Stimulated activated CD4-positive, alpha-beta T cell treated with anti-CD3 and anti-CD28 coated beads, Interleukin-15, amount 100 ng/mL, for 24 hours (primary cell): ENCODE measurements around the gene RLN3.
"Not testable (repeated sequence)": the region's sequence is repeated elsewhere in the genome, so short reads cannot be mapped to it uniquely, and the experiment has no call there.

ENCODE experiments used
- DNase-seq: peaks from one replicate; pipeline ENCODE4 v3.0.0-alpha.2; 2020

The RLN3 gene

DNA sequence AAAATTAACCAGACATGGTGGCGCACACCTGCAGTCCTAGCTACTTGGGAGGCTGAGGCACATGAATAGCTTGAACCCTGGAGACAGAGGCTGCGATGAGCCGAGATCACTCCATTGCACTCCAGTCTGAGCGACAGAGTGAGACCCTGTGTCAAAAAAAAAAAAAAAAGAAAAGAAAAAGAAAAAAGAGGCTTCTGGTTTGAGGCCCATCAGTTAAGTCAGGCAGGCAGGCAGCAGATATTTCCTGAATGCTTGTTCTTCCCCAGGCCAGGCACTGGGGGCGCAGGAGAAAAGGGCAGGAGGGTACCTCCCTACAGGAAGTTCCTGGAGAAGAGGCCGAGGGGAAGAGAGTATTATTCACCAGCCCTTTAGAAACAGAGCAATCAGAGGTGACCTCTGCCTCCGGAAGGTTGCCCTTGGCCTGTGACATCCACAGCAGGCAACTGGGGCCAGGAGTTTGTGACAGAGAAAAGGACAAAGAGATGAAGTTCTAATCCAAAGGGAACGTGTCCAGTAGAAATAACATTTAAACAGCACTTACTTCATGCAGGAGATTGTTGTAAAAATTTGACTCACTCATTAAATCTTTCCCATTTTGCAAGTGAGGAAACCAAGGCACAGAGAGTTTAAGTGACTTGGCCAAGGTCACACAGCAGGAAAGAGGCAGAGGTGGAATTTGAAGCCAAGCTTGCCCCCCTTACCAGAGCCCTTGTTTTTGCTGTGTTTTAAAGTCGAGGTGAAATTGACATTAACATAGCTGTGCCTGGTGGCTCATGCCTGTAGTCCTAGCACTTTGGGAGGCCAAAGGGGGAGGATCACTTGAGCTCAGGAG, 4.3 kb upstream of the RLN3 start:
- DNase-seq = peak; percentile 53

DNA sequence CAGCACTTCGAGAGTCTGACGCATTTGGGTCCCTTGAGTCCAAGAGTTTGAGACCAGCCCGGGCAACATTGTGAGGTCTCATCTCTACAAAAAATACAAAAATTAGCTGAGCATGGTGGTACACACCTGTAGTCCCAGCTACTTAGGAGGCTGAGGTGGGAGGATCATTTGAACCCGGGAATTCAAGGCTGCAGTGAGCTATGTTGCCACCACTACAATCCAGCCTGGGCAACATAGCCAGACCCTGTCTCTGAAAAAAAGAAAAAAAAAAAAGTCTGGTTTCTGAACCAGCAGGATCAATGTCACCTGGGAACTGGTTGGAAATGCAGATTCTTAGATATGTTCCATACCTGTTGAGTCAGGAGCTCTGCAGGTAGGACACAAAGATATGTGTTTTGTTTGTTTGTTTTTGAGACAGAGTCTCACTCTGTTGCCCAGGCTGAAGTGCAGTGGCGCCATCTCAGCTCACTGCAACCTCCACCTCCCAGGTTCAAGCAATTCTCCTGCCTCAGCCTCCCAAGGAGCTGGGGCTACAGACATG, 1.2 kb upstream of the RLN3 start:
- DNase-seq = not testable (repeated sequence)

DNA sequence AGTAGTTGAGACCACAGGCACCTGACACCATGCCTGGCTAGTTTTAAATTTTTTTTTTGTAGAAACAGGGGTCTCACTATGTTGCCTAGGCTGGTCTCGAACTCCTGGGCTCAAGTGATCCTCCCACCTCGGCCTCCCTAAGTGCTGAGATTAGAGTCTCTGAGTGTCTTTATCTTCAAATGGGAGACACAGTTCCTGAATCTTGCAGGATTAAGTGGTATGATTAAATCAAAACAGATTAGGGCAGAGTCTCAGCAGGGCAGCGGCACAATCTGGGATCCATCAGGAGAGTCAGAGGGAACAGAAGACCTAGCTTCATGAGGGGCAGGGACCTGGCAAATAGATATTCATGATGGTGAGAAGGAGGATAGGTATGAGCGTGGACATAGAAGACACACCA, 953 bp downstream of the RLN3 start:
- DNase-seq = no peak

DNA sequence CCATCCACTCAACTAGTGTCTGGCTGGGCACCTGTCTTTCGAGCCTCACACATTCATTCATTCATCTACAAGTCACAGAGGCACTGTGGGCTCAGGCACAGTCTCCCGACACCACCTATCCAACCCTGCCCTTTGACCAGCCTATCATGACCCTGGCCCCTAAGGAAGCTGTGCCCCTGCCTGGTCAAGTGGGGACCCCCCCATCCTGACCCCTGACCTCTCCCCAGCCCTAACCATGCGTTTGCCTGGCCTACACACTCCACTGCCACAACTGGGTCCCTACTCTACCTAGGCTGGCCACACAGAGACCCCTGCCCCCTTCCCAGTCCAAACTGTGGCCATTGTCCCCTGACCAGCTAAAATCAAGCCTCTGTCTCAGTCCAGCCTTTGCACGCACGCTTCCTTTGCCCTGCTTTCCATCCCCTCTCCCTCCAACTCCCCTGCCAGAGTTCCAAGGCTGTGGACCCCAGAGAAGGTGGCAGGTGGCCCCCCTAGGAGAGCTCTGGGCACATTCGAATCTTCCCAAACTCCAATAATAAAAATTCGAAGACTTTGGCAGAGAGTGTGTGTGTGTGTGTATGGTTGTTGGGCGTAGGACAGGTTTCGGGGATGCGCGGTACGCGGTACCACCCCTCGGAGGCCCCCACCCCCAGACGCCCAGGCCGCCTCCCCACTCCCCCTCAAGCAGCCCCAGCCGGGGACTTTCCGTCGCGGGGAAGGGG, 3.2 kb downstream of the RLN3 start:
- no peak for DNase-seq

DNA sequence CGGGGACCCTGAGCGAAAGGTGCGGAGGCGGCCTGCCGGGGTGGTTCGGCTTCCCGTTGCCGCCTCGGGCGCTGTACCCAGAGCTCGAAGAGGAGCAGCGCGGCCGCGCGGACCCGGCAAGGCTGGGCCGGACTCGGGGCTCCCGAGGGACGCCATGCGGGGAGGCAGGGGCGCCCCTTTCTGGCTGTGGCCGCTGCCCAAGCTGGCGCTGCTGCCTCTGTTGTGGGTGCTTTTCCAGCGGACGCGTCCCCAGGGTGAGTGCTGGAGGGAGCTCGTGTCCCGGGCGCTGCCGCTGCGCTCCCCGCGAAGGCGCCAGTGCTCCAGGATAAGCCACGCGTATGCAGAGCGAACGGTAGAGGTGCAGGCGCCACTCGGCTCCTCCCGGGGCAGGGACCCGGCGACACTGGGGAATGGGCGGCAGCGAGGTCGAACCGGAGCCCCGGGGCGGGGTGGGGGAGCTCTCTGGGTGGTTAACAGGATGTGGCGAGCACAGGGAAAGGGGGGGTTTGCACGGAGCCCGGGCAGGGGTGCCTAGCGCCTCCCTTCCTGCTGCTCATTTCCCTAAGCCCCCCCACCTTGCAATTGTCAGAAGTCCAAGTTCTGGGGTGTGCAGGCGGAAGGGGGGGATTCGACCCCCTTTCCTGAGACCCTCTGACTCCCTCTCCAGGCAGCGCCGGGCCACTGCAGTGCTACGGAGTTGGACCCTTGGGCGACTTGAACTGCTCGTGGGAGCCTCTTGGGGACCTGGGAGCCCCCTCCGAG, 4.0 kb downstream of the RLN3 start, which contains the start of gene IL27RA:
TSS of gene IL27RA (plus strand) at position 44 of the 762 bp plus-strand sequence. CDS start at position 155, 111 bp downstream.
- DNase-seq = peak; percentile 85

DNA sequence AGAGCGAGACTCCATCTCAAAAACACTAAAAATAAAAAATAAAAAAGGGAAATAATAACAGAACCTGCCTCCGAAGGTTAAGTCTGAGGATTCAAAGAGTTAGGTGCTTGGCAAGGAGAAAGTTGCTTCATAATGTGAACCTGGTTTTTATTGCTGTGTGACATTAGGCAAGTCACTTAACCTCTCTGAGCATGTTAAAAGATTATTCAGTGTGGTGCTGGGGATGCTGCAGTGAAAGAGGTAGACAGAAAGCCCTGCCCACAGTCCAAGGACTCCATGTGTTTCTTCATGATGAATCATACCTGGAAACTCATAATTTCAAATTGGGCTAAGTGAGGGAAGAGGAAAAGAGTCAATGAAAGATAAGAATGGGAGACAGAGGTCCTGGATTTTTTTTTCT, 6.0 kb downstream of the RLN3 start:
- no peak for DNase-seq

DNA sequence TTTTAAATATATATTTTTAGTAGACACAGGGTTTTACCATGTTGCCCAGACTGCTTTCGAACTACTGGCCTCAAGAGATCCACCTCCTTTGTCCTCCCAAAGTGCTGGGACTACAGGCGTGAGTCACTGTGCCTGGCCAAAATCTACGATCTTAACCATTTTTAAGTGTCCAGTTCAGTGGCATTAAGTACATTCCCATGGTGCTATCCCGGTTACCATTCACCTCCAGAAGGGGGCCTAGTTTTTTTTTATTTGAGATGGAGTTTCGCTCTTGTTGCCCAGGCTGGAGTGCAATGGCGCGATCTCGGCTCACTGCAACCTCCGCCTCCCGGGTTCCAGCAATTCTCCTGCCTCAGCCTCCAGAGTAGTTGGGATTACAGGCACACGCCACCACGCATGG, 7.2 kb downstream of the RLN3 start:
- not testable (repeated sequence) for DNase-seq

DNA sequence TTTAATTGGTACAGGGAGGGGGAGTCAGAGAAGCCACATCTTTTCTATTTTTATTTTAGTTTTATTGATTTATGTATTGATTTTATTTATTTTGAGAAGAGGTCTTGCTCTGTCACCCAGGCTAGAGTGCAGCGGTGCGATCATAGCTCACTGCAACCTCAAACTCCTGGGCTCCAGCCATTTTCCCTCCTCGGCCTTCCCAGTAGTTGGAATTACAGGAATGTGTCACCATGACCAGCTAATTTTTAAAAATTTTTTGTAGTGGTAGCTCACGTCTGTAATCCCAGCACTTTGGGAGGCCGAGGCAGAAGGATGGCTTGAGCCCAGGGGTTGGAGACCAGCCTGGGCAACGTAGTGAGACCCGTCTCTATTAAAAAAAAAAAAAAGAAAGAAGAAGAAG, 7.8 kb downstream of the RLN3 start:
- DNase-seq = no peak

DNA sequence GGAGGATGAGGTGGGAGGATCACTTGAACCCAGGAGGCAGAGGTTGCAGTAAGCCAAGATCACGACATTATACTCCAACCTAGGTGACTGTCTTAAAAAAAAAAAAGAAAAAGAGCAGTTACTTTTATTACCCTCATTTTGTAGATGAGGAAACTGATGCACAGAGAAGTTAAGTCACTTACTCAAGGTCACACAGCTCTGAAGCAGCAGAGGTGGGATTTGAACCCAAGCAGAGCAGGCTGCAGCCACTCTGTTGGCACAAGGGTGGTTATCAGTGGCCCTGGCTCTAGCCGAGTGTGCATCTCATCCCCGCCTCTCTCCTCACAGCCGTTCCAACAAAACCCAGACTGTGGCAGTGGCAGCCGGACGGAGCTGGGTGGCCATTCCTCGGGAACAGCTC, 11.2 kb downstream of the RLN3 start:
- no peak for DNase-seq

DNA sequence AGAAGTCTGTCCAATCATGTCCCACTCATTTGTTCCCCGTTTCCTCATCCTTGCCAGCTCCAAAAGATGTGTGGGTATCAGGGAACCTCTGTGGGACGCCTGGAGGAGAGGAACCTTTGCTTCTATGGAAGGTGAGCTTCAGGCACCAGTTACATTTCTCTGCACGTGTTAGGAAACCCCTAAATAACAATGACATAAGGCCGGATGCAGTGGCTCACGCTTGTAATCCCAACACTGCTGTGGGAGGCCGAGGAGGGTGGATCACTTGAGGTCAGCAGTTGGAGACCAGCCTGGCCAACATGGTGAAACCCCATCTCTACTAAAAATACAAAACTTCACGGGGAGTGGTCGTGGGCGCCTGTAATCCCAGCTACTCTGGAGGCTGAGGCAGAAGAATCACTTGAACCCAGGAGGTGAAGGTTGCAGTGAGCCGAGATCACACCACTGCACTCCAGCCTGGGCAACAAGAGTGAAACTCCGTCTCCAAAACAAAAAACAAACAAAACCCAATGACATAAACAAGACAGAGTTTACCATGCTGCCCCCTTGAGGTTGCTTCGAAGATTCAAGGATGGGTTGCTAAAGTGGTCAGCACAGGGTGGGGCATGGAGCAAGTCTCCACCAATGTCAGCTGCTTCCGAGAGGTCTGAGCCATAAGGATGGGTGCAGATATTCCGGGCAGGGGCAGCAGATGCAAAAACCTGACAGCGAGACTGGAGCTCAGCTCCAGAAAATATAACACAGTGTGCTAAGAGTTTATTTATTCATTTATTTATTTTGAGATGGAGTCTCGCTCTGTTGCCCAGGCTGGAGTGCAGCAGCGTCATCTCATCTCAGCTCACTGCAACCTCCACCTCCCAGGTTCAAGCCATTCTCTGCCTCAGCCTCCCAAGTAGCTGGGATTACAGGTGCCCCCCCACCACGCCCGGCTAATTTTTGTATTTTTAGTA, 15.0 kb downstream of the RLN3 start:
- not testable (repeated sequence) for DNase-seq

DNA sequence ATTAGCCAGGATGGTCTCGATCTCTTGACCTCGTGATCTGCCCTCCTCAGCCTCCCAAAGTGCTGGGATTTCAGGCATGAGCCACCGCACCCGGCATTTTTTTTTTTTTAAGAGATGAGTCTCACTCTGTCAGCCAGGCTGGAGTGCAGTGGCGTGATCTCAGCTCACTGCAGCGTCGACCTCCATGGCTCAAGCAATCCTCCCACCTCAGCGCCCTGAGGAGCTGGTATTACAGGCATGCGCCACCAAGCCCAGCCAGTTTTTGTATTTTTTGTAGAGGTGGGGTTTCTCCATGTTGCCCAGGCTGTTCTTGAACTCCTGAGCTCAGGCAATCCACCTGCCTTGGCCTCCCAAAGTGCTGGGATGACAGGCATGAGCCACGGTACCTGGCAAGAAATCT, 19.9 kb downstream of the RLN3 start:
- not testable (repeated sequence) for DNase-seq

DNA sequence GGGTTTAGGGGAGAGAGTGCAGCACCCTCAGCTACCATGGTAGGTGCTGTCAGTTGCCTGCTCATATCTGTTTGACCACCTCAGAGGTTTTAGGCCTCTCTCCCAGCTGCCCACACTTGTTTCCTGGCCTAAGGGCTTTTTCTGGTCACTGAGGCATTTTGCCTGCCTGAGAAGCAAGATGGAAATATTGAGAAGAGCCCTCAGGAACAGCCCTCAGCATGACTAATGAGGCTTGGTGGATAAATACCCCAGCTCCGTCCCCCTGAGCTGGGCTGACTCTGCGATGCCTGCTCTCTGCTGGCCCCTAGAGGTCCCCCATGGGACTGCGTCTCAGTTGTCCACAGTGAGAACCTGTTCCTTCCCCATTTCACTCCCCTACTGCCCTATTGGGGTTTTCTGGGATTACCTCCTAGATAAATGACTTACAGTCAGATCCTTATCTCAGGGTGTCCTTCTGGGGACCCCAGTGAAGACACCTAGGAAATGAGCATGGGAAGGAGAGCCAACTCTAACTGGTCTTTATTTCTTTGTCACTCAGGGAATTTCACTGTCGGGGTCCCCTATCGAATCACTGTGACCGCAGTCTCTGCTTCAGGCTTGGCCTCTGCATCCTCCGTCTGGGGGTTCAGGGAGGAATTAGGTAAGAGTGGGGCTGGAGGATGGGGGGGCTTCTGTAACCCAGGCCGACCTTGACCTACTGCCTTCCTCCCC, 20.6 kb downstream of the RLN3 start:
- peak; percentile 84 for DNase-seq

DNA sequence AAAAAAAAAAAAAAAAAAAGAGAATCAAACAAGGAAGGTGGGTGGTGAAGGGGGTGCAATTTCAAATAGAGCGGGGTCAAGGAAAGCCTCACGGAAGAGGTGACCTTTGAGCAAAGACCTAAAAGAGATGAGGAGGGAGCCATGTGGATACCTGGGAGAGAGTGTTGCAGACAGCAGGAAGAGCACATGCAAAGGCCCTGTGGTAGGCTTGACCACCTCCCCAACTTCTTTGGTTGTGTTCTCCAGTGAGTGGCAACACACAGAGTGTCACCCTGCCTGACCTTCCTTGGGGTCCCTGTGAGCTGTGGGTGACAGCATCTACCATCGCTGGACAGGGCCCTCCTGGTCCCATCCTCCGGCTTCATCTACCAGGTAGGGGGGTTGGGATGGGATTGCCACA, 22.6 kb downstream of the RLN3 start:
- DNase-seq = no peak

DNA sequence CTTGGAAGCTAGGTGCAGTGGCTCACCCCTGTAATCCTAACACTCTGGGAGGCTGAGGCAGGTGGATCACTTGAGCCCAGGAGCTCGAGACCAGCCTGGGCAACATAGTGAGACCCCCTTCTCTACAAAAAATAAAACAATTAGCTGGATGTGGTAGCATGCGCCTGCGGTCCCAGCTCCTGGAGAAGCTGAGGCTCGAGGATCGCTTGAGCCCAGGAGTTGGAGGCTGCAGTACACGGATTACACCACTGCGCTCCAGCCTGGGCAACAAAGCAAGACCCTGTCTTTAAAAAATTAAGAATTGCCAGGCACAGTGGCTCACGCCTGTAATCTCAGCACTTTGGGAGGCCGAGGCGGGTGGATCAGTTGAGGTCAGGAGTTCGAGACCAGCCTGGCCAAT, 23.0 kb downstream of the RLN3 start:
- DNase-seq = not testable (repeated sequence)

DNA sequence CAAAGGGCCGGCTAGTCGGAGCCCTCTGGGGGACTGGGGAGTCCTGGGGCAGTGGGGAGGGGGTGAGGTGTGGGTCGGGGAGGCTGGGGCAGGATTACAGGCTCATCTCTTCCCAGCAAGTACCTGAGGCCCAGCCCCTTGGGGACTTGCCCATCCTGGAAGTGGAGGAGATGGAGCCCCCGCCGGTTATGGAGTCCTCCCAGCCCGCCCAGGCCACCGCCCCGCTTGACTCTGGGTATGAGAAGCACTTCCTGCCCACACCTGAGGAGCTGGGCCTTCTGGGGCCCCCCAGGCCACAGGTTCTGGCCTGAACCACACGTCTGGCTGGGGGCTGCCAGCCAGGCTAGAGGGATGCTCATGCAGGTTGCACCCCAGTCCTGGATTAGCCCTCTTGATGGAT, 24.0 kb downstream of the RLN3 start:
- no peak for DNase-seq

DNA sequence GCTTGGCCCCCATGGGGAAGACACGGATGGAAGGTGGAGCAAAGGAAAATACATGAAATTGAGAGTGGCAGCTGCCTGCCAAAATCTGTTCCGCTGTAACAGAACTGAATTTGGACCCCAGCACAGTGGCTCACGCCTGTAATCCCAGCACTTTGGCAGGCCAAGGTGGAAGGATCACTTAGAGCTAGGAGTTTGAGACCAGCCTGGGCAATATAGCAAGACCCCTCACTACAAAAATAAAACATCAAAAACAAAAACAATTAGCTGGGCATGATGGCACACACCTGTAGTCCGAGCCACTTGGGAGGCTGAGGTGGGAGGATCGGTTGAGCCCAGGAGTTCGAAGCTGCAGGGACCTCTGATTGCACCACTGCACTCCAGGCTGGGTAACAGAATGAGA, 24.5 kb downstream of the RLN3 start:
- no peak for DNase-seq

DNA sequence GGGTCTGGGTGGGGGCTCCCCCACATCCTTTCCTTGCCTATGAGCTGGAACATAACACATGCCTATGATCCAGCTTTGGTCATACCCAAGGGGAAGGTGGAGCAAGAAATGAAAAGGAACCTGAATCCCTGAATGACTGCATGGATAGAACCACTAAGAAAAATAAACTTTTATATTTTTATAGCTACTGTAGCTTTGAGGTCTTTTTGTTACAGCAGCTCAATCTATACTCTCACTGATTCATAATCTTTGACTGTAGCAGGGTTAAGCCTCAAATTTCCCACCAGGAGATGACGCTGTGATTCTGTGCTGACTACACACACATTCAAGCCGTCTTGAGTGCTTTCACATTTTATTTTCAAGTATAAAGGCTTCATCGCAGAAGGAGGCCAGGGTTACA, 25.1 kb downstream of the RLN3 start:
- DNase-seq = no peak

DNA sequence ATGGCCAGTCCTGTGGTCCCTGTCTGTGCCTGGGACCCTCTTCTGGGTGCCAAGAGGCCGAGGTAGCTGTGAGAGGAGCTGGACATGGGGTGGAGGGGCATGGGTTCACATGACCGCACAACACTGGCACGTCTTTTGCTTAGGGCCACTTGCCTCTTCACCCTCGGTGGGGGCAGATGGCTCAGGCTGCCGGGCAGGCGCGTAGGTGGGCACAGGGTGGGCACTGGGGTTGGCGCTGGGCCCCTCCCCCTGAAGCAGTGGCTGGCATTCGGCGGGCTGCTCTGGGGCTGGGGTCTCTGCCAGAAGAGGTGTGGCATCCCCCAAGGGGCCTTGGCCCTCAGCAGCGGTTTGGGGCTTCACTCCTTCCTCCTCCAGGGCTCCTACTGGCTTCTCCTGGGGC, 25.6 kb downstream of the RLN3 start:
- no peak for DNase-seq

DNA sequence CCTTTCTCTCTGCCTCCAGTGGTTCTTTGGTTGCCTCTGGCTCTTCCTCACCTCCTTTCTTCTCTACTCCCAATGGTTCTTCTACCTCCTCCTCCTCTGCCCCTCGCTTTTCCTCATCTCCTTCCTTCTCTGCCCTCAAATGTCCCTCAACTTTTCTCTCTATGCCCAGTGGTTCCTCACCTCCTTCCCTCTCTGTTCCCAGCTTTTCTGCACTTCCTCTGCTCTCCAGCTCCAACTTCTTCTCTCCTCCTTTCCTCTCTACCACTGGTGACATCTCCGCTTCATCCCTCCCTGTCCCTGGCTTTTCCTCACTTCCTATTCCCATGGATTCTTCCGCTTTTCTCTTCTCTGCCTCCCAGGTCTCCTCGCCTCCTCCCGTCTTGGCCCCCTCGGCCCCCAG, 26.2 kb downstream of the RLN3 start:
- DNase-seq = no peak

DNA sequence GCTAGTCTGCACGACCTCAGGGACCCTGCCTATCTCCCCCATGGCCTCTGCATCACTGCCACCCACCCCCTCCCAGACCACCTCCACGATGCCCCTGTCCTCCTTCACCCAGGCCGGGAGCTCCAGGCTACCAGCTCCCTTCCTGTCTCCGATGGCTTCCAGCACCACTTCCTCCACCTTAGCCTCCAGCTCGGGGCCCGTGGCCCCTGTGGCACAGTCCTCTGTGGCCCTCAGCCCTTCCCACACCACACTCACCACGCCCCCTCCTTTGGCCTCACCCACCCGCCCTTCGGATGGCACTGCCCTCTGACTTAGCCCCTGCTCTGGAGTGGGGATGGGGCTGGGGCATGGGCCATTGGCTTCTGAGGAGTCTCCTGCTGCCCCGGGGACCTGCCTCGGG, 26.8 kb downstream of the RLN3 start:
- DNase-seq = no peak

DNA sequence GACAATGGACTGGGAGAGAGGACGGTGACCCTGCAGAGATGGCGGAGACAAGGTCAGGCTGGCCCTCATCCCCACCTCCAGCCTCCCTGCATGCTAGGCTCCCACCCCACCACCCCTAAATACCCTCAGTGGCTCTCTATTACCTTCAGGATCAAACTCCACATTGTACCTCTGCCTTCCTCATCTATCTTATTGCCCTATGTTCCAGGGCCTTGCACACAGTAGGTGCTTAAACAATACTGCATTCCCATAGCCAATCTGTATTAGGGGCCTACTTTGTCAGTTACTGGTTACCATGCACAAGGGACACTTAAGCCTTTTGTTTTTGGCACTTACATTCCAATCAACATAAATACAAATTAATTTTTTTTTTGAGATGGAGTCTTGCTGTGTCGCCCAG, 27.4 kb downstream of the RLN3 start:
- no peak for DNase-seq
